Astrocyte of the cerebellum (primary cell): ENCODE results near the gene RNF113B.

ENCODE experiments used
- DNase-seq: peaks from one replicate; pipeline ENCODE4 v3.0.0-alpha.2; 2011; ENCODE audit warnings: low read depth
- H3K4me3 ChIP-seq: 2 replicates; pipeline ENCODE4 v1.5.1; 2011; ENCODE audit warnings: mild to moderate bottlenecking, low read depth, low read length, moderate library complexity
- CTCF ChIP-seq: IDR thresholded peaks from 2 replicates; pipeline ENCODE4 v1.5.1; 2012; ENCODE audit warnings: low read length, low read depth, moderate library complexity, mild to moderate bottlenecking; ENCODE audit errors: missing control alignments
- in situ Hi-C: cut with HindIII; loops from 2 replicates; pipeline ENCODE4 v1.10.0; 2017; ENCODE audit warnings: low sequenced_read_pairs

RNF113B gene

GRCh38 chr13:98222081-98222554 is 45.0 kb upstream of the RNF113B start:
- no peak for TF ChIP-seq CTCF
- DNase-seq = peak; percentile 48
- no peak overlapping the region for H3K4me3 ChIP-seq
- in situ Hi-C loops = no loop called here

GRCh38 chr13:98221234-98221633 is 44.2 kb upstream of the RNF113B start:
- H3K4me3 ChIP-seq = no peak overlapping the region
- no peak for DNase-seq
- in situ Hi-C loops = no loop called here
- no peak for TF ChIP-seq CTCF

- no peak for DNase-seq
- no peak for TF ChIP-seq CTCF
- H3K4me3 ChIP-seq = no peak overlapping the region
- in situ Hi-C loops = no loop called here
Observed at GRCh38 chr13:98220271-98220791, 43.3 kb upstream of the RNF113B start.

GRCh38 chr13:98219685-98220084 is 42.6 kb upstream of the RNF113B start:
- no peak for DNase-seq
- no peak for TF ChIP-seq CTCF
- in situ Hi-C loops = no loop called here
- H3K4me3 ChIP-seq = no peak overlapping the region

GRCh38 chr13:98217597-98217996 is 40.5 kb upstream of the RNF113B start:
- DNase-seq = no peak
- in situ Hi-C loops = no loop called here
- TF ChIP-seq CTCF = no peak
- no peak overlapping the region for H3K4me3 ChIP-seq

GRCh38 chr13:98216711-98217285 is 39.7 kb upstream of the RNF113B start:
- in situ Hi-C loops = no loop called here
- H3K4me3 ChIP-seq = no peak overlapping the region
- no peak for DNase-seq
- TF ChIP-seq CTCF = no peak

- no peak overlapping the region for H3K4me3 ChIP-seq
- DNase-seq = peak; percentile 82
- no peak for TF ChIP-seq CTCF
- in situ Hi-C loops = no loop called here
Observed at GRCh38 chr13:98216135-98216565, 39.1 kb upstream of the RNF113B start.
